Stomach (tissue), 4 donors: Measurements from ENCODE around the gene TEX30.

Experiments
- CTCF ChIP-seq, 7 experiments: fragments of 450-650 bp in 4 of 7; fragments of 200-600 bp in 3 of 7; sonication (generic) in 3 of 7; IDR thresholded peaks; one replicate each; pipeline ENCODE4 v1.5.1; 2016 to 2019; ENCODE audit warnings: antibody characterized with exemption in 7 of 7, control low read depth in 2 of 7, mild to moderate bottlenecking in 1 of 7
- EP300 ChIP-seq: sonication (generic); formaldehyde crosslinking; IDR thresholded peaks from one replicate; pipeline ENCODE4 v1.6.1; 2017; ENCODE audit warnings: antibody characterized with exemption

- TF ChIP-seq EP300 (no peak), CTCF (IDR thresholded peaks at IDR 0.05) (no peak)
These were observed 605 bp upstream of the TEX30 start for GRCh38 chr13:102774214-102774568.
